ENCODE data around the gene SSTR3. TPM values are rescaled to one million over a fixed set of nuclear protein-coding genes. Genes with fewer than 3 reads are reported as not detected.

The SSTR3 gene
- total RNA-seq, 1 donor from 2014 or later = not detected

GRCh38 chr22:37226514-37226913 lies 14.2 kb upstream of the SSTR3 start:
- Histone ChIP-seq H3K9ac (ENCODE audit: low read length) (no peak overlapping the region), H3K79me2 (ENCODE audit: insufficient read depth, low read length) (no peaks in the 10 kb centered on the region), H3K4me2 (ENCODE audit: low read length) (no peak overlapping the region), H3K9me3 (ENCODE audit: insufficient read depth, low read depth, low read length) (no peaks in the 10 kb centered on the region), H3K4me3 (ENCODE audit: insufficient read depth, low read depth, low read length) (no peak overlapping the region), H3K36me3 (ENCODE audit: insufficient read depth, low read length) (no peaks in the 10 kb centered on the region), H3K4me1 (ENCODE audit: insufficient read depth, low read length) (peaks cover 33% of the 10 kb centered on the region), H3K27ac (ENCODE audit: low read depth, low read length) (no peak overlapping the region), H3K27me3 (ENCODE audit: insufficient read depth, low read length) (no peaks in the 10 kb centered on the region), H4K20me1 (ENCODE audit: insufficient read depth, low read length) (no peaks in the 10 kb centered on the region), H2AFZ (ENCODE audit: low read depth, low read length) (no peak overlapping the region)
- Mint-ChIP-seq H3K27ac (ENCODE audit: unreplicated experiment) (no peak overlapping the region), H3K4me1 (ENCODE audit: low read depth, unreplicated experiment) (peaks cover 22% of the 10 kb centered on the region), H3K9me3 (ENCODE audit: unreplicated experiment) (peaks cover 5% of the 10 kb centered on the region), H3K36me3 (ENCODE audit: low read depth, unreplicated experiment) (peaks cover 2% of the 10 kb centered on the region), H3K27me3 (ENCODE audit: low read depth, unreplicated experiment) (peaks cover 41% of the 10 kb centered on the region), H3K4me3 (ENCODE audit: unreplicated experiment) (no peak overlapping the region)
- DNase-seq (ENCODE audit: low read depth) (no peak), FAIRE-seq (no peak)
- TF ChIP-seq CTCF (IDR thresholded peaks at IDR 0.05; ENCODE audit: insufficient read depth, low read depth, low read length) (no peak), EZH2 (IDR thresholded peaks at IDR 0.05; ENCODE audit: insufficient read depth, low read length) (no peak)

- peaks cover 37% of the 10 kb centered on the region for H3K27me3 Mint-ChIP-seq (ENCODE audit: low read depth, unreplicated experiment)
- H3K36me3 Mint-ChIP-seq (ENCODE audit: low read depth, unreplicated experiment) = peaks cover 2% of the 10 kb centered on the region
- H4K20me1 ChIP-seq (ENCODE audit: insufficient read depth, low read length) = no peaks in the 10 kb centered on the region
- peaks cover 33% of the 10 kb centered on the region for H3K4me1 ChIP-seq (ENCODE audit: insufficient read depth, low read length)
- FAIRE-seq (no peak), DNase-seq (ENCODE audit: low read depth) (no peak)
- TF ChIP-seq EZH2 (IDR thresholded peaks at IDR 0.05; ENCODE audit: insufficient read depth, low read length) = no peak
- TF ChIP-seq CTCF (IDR thresholded peaks at IDR 0.05; ENCODE audit: insufficient read depth, low read depth, low read length) = no peak
- H3K4me1 Mint-ChIP-seq (ENCODE audit: low read depth, unreplicated experiment) = peaks cover 22% of the 10 kb centered on the region
- peaks cover 4% of the 10 kb centered on the region for H3K9me3 ChIP-seq (ENCODE audit: insufficient read depth, low read depth, low read length)
- H3K27ac Mint-ChIP-seq (ENCODE audit: unreplicated experiment) = no peak overlapping the region
- peaks cover 5% of the 10 kb centered on the region for H3K9me3 Mint-ChIP-seq (ENCODE audit: unreplicated experiment)
- H3K27ac ChIP-seq (ENCODE audit: low read depth, low read length) = no peak overlapping the region
- H3K27me3 ChIP-seq (ENCODE audit: insufficient read depth, low read length) = no peaks in the 10 kb centered on the region
- H3K79me2 ChIP-seq (ENCODE audit: insufficient read depth, low read length) = no peaks in the 10 kb centered on the region
- no peaks in the 10 kb centered on the region for H3K36me3 ChIP-seq (ENCODE audit: insufficient read depth, low read length)
- no peak overlapping the region for H3K4me3 Mint-ChIP-seq (ENCODE audit: unreplicated experiment)
- H2AFZ ChIP-seq (ENCODE audit: low read depth, low read length) = no peak overlapping the region
- no peak overlapping the region for H3K9ac ChIP-seq (ENCODE audit: low read length)
- H3K4me3 ChIP-seq (ENCODE audit: insufficient read depth, low read depth, low read length) = no peak overlapping the region
- no peak overlapping the region for H3K4me2 ChIP-seq (ENCODE audit: low read length)
Observed at GRCh38 chr22:37226087-37226486, 13.8 kb upstream of the SSTR3 start.

- H3K27ac ChIP-seq (ENCODE audit: low read depth, low read length) = no peak overlapping the region
- H3K27me3 ChIP-seq (ENCODE audit: insufficient read depth, low read length) = no peaks in the 10 kb centered on the region
- H3K4me1 ChIP-seq (ENCODE audit: insufficient read depth, low read length) = peaks cover 27% of the 10 kb centered on the region
- H3K4me1 Mint-ChIP-seq (ENCODE audit: low read depth, unreplicated experiment) = peaks cover 22% of the 10 kb centered on the region
- DNase-seq (ENCODE audit: low read depth) (no peak), FAIRE-seq (no peak)
- peaks cover 4% of the 10 kb centered on the region for H3K9me3 ChIP-seq (ENCODE audit: insufficient read depth, low read depth, low read length)
- H3K27ac Mint-ChIP-seq (ENCODE audit: unreplicated experiment) = no peak overlapping the region
- no peaks in the 10 kb centered on the region for H3K36me3 ChIP-seq (ENCODE audit: insufficient read depth, low read length)
- H3K4me3 ChIP-seq (ENCODE audit: insufficient read depth, low read depth, low read length) = no peak overlapping the region
- no peak overlapping the region for H3K4me2 ChIP-seq (ENCODE audit: low read length)
- H3K27me3 Mint-ChIP-seq (ENCODE audit: low read depth, unreplicated experiment) = peaks cover 37% of the 10 kb centered on the region
- H3K9me3 Mint-ChIP-seq (ENCODE audit: unreplicated experiment) = peaks cover 9% of the 10 kb centered on the region
- H3K36me3 Mint-ChIP-seq (ENCODE audit: low read depth, unreplicated experiment) = peaks cover 2% of the 10 kb centered on the region
- H3K9ac ChIP-seq (ENCODE audit: low read length) = no peak overlapping the region
- no peaks in the 10 kb centered on the region for H3K79me2 ChIP-seq (ENCODE audit: insufficient read depth, low read length)
- TF ChIP-seq EZH2 (IDR thresholded peaks at IDR 0.05; ENCODE audit: insufficient read depth, low read length) (no peak), CTCF (IDR thresholded peaks at IDR 0.05; ENCODE audit: insufficient read depth, low read depth, low read length) (no peak)
- no peaks in the 10 kb centered on the region for H4K20me1 ChIP-seq (ENCODE audit: insufficient read depth, low read length)
- no peak overlapping the region for H2AFZ ChIP-seq (ENCODE audit: low read depth, low read length)
- H3K4me3 Mint-ChIP-seq (ENCODE audit: unreplicated experiment) = no peak overlapping the region
Observed at GRCh38 chr22:37225481-37225880, 13.2 kb upstream of the SSTR3 start.
